Right renal pelvis (tissue), 4 donors: ENCODE data around the gene LRRC14B. TPM values are rescaled to one million over a fixed set of nuclear protein-coding genes. Genes with fewer than 3 reads are reported as not detected.
"Not testable (repeated sequence)": the region's sequence is repeated elsewhere in the genome, so short reads cannot be mapped to it uniquely, and the experiment has no call there.

ENCODE experiments used
- DNase-seq, 4 donors: peaks; one replicate each; pipeline ENCODE4 v3.0.0-alpha.2; 2013; ENCODE audit warnings: low read depth in 4 of 4, low spot score in 3 of 4, missing footprints in 1 of 4
- polyA plus RNA-seq, 4 donors: library from polyadenylated mRNA; unstranded; fragments of 120-200 nt; gene quantifications; one replicate each; pipeline ENCODE4 v1.2.1, GENCODE V29; 2013; ENCODE audit not compliant: insufficient read length in 4 of 4

LRRC14B gene
- polyA plus RNA-seq, 4 donors, result 0.16 TPM; not detected in 3

DNA sequence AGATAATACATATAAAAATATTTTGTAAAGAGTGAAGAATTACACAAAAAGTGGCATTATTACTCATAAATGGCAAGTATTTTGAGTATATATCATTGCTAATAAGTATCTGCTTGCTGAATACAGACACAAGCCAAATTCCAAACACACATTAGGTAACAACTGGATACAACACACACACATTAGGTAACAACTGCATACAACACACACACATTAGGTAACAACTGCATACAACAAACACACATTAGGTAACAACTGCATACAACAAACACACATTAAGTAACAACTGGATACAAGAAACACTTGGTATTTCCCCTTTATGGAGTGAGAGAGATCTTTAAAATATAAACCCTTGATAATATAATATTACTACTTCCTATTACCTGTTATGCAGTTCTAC is 13.2 kb downstream of the LRRC14B start:
- no peak for DNase-seq

DNA sequence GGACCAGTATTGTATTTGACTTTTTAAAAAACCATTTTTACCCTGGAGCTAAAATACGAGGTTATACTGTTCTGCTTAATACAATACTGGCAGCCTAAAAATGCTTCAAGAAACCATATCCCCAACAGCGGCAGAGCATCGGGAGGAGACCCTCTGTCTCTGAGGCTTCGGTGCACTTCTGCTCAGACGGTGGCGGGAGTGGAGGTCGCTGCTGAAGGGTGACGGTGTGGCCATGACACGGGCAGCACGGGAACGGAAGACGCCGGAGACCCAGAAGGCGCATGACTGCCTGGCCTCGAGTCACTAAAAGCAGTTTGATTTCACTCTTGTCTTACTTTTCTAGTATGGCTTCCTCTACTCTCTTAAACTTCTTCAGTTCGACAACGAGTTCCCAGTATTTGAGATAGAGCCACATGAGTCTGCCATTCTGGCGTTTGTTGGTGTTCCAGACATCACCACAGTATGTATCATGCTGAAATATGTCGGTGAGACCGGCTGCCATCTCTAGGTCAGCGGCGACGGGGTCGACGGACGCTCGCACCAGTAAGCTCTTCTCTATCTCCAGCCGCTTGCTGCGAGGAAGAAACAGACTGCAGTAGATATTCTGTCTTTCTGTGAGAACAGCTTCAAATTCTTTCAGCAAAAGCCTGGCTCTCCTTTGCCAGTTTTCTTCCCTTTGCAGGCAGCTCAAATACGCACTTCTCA is 13.8 kb downstream of the LRRC14B start:
- no peak for DNase-seq

DNA sequence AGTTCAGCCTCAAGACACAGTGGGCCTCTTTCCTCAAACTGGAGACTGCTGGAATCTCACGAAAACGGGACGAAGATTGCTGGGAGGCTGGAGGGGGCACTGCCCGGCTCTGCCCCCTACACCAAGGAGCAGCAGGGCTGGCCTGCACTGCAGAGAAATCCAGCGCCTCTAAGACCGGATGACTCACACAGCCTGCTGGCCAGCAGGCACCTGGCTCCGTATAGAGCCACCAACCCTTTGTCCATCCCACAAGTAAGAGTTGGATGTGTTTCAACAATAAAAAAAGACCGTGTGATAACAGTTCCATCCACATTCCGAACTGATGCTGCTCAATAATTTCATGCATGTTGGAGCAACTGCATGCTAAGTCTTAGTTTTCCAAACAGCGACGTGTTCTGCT is 15.1 kb downstream of the LRRC14B start:
- DNase-seq, result no peak

DNA sequence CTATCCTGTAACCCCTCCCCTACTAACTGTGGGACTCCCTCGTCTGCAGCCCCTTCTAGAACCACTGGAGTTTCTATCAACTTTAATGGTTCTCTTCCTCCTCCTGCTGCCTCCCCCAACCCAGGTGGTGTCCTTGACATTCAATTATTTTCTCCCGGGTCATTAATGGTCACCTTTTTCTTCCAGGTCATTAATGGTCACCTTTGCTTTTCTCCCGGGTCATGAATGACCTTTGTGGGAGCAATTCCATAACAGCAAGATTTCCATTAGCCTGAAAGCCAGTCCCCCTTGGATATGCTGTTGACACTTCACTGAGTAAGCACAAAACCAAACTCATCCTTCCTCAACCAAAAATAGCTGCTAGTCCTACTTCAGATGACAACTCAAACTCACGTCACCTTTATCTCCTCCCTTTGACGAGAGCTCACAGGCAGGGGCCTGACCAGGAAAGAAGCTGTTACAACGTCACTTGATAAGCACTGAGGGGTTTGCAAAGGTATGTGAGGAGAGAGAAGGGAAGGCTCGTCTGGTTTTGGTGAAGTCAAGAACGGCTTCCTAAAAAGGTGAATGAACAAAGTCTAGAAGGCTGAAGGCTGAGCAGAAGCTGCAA is 15.7 kb downstream of the LRRC14B start:
- no peak for DNase-seq

- no peak for DNase-seq
Measured at GRCh38 chr5:207599-207998, 16.3 kb downstream of the LRRC14B start.

- no peak for DNase-seq
Measured at GRCh38 chr5:208449-209114, 17.3 kb downstream of the LRRC14B start.

DNA sequence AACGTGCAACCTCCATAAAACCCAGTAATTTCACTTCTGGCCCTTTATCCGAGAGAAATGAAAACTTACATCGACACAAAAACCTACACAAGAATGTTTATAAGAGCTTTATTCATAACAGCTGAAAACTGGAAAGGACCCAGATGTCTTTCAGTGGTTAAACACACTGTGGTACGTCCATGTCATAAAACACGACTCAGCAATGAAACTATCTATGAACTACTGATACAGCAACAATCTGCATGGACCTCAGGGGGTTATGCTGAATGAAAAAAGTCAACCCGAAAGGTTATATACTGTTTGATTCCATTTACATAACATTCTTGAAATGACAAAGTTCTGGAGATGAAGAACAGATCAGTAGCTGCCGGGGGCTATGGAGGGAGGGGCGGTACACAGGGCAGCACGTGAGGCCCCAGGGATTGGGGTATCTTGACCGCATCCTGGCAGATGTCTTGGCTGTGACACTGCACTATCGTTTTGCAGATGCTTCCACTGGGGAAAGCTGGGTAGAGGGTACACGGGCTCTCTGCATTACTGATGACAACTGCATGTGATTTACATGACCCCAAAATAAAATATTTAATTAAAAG is 22.6 kb downstream of the LRRC14B start:
- DNase-seq, result no peak

GRCh38 chr5:215256-215655 is 24.0 kb downstream of the LRRC14B start:
- not testable (repeated sequence) for DNase-seq

DNA sequence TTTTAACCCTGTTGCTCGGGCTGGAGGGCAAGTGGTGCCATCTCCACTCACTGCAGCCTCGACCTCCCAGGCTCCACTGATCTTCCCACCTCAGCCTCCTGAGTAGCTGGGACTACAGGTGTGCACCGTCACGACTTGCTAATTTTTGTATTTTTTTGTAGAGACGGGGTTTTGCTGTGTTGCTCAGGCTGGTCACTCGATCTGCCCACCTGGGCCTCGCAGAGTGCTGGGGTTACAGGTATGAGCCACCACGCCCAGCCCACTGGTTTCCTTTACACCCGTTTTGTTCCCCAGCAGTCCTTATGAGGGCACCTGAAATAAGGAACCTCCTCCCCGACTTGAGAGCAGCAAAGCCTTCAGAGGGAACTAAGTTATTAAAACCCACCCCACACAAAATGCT is 24.8 kb downstream of the LRRC14B start:
- not testable (repeated sequence) for DNase-seq

GRCh38 chr5:217494-218456 is 26.5 kb downstream of the LRRC14B start, which contains the start of the genes CCDC127 and SDHA:
TSS of gene CCDC127 (minus strand) at chr5:218153. CDS start at chr5:216849, 1,304 bp downstream.
TSS of gene SDHA (plus strand) at chr5:218320. CDS start at chr5:218356, 36 bp downstream.
- DNase-seq, result peak; percentile 90 to 98 (median 92)

DNA sequence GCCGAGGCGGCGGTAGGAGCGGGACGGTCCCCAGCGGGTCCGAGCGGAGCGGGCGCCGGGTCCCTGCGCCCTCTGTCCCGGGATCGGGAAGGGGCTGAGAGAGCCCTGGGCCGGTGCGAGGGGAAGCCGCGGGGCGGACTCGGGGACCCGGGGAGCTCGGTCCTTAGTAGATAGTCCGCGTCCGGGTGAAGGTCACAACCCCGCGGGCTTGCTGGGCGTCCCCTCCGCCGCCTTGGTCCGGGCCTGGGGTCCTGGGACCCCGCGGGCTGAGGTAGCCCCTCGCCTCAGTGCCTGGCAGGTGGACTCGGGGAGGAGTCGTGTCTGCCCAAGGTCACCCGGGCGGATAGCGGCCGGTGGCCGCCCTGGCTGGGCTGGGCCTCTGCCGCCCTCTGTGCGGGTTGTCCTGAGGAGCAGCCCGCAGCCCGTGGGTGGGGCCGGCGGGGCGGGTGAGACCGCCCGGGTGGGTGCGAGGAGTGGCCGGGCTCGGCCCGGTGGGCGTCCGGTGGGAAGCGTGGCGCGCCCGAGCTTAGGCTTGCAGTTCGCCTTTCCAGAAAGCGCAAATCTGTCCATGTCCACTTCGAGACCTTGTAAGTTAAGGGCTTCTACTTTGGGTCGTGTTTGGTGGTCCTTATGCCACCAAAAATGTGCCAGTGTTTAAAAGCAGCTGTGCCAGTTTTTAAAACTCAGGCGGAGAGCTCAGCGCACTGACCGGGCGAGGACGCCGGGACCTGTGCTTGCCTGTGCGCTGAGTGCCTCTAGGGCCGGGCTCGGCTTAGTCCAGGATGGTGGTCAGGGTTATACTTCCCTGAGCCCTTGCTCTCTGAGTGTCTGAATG is 27.4 kb downstream of the LRRC14B start:
- no peak for DNase-seq

DNA sequence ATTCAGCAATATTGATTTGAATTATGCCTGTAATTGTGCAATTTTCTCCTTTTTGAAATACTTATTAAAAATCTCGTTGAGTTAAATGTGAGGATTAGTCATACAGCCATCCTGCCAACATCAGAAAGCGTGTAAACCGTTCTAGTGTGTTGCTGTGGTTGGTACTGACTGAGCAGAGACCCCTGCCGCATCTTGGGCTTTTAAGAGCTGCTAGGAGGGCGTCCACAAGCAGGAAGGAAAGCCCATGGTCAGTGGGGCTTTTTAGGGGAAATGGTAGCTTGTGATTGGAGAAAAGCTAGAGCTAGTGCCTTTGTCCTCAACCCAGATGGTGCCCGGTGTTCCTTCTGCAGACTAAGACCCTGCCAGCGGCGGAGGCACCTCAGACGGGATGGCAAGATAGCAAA is 28.2 kb downstream of the LRRC14B start:
- DNase-seq, result no peak

- DNase-seq, result no peak
Measured at GRCh38 chr5:219991-220390, 28.7 kb downstream of the LRRC14B start.

- not testable (repeated sequence) for DNase-seq
Measured at GRCh38 chr5:222951-223715, 31.8 kb downstream of the LRRC14B start.

- no peak for DNase-seq
Measured at GRCh38 chr5:223791-224190, 32.5 kb downstream of the LRRC14B start.

- DNase-seq, result no peak
Measured at GRCh38 chr5:225334-225733, 34.0 kb downstream of the LRRC14B start.

GRCh38 chr5:227375-227774 is 36.1 kb downstream of the LRRC14B start:
- DNase-seq, result not testable (repeated sequence)

- no peak for DNase-seq
Measured at GRCh38 chr5:228886-229285, 37.6 kb downstream of the LRRC14B start.
